DOHH2 (cell line): ENCODE data around the gene WRAP53.

Source experiments
- H3F3A ChIP-seq: fragments of 200-600 bp; sonication (generic), shearing (Covaris generic); 2 replicates; pipeline ENCODE4 v1.6.0; 2016; ENCODE audit warnings: antibody characterized with exemption, mild to moderate bottlenecking; ENCODE audit not compliant: control insufficient read depth, insufficient read depth
- H3K27ac ChIP-seq: fragments of 200-600 bp; sonication (generic); 2 replicates; pipeline ENCODE4 v1.5.1; 2014; ENCODE audit warnings: low read depth, mild to moderate bottlenecking, low read length, moderate library complexity
- H3K27me3 ChIP-seq: fragments of 200-600 bp; sonication (generic); 2 replicates; pipeline ENCODE4 v1.6.1; 2014; ENCODE audit warnings: mild to moderate bottlenecking, low read length, mixed read lengths; ENCODE audit not compliant: control insufficient read depth
- H3K36me3 ChIP-seq: fragments of 200-600 bp; sonication (generic); 2 replicates; pipeline ENCODE4 v1.6.1; 2014; ENCODE audit warnings: mild to moderate bottlenecking, low read length, moderate library complexity, mixed read lengths; ENCODE audit not compliant: control insufficient read depth
- H3K4me1 ChIP-seq: fragments of 200-600 bp; sonication (generic); 2 replicates; pipeline ENCODE4 v1.6.1; 2014; ENCODE audit warnings: mild to moderate bottlenecking, low read length, mixed read lengths; ENCODE audit not compliant: control insufficient read depth
- H3K4me2 ChIP-seq: fragments of 200-600 bp; sonication (generic); 2 replicates; pipeline ENCODE4 v1.6.0; 2014; ENCODE audit warnings: mild to moderate bottlenecking, low read length, moderate library complexity
- H3K4me3 ChIP-seq: fragments of 200-600 bp; sonication (generic); 2 replicates; pipeline ENCODE4 v1.5.1; 2014; ENCODE audit warnings: mild to moderate bottlenecking, low read length, mixed read lengths
- H3K79me2 ChIP-seq: fragments of 200-600 bp; sonication (generic); 2 replicates; pipeline ENCODE4 v1.6.1; 2014; ENCODE audit warnings: mild to moderate bottlenecking, low read length, mixed read lengths; ENCODE audit not compliant: control insufficient read depth
- H3K9me2 ChIP-seq: fragments of 200-600 bp; sonication (generic); replicated peaks from 2 replicates; pipeline ENCODE4 v1.6.1; 2014; ENCODE audit warnings: mild to moderate bottlenecking, low read length, mixed read lengths; ENCODE audit not compliant: control insufficient read depth
- H3K9me3 ChIP-seq: fragments of 200-600 bp; sonication (generic); 2 replicates; pipeline ENCODE4 v1.6.1; 2014; ENCODE audit warnings: antibody characterized with exemption, low read length, mixed read lengths; ENCODE audit not compliant: control insufficient read depth, insufficient read depth
- H4K20me1 ChIP-seq: fragments of 200-600 bp; sonication (generic); 2 replicates; pipeline ENCODE4 v1.6.0; 2014; ENCODE audit warnings: low read depth, mild to moderate bottlenecking, antibody characterized with exemption, low read length, moderate library complexity; ENCODE audit not compliant: control insufficient read depth, insufficient read depth
- CTCF ChIP-seq: fragments of 200-600 bp; sonication (generic); IDR thresholded peaks from one replicate; pipeline ENCODE4 v1.5.1; 2014; ENCODE audit warnings: antibody characterized with exemption, mild to moderate bottlenecking, low read depth, low read length; ENCODE audit not compliant: poor library complexity, severe bottlenecking
- EZH2phosphoT487 ChIP-seq: fragments of 200-600 bp; sonication (generic); IDR thresholded peaks from 2 replicates; pipeline ENCODE4 v1.6.1; 2017; ENCODE audit warnings: borderline replicate concordance, mild to moderate bottlenecking, antibody characterized with exemption, low read length, moderate library complexity, mixed read lengths

Gene WRAP53

DNA sequence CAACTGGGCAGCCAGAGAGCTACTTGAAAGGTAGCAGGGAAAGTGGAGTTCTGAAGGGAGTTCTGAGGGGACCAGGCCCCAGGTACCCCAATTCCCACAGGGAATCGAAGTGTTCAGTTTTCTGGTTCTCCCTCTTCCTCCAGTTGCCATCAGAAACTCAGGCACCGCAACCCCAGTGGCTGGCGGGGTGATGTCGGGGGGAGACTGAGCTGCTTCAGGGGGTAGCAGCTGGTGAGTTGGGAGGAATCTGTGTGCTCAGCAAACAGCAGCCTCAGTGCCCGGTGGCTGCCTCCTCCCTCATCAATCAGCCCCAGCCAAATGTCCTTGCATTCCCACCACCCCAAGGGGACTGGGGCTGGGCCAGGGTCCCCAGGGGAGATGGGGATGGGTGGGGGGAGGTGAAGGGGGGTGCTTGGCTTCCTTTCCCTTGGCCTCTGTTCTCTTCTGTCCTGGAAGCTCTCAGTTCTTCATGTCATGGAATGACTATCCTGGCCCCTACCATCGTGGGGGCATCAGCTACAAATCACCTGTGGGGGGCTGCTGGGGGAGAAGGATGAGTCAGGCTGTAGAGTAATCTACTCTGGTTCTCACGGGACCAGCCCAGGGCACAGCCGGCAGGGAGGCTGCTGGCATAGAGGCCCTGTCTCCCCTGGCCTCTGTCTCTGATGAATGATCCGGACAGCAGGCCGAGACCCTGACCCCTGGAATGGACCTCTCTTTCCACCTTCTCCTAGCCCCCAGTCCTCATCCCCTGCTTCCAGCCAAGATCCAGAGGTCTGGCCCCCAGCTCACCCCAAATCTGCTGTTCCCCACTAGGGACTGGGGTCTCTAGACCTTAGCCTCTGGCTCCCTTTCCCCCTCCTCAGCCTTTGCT is 26.7 kb downstream of the WRAP53 start:
- no peaks in the 10 kb centered on the region for H3K9me3 ChIP-seq
- TF ChIP-seq EZH2phosphoT487 = no peak
- TF ChIP-seq CTCF = no peak
- no peaks in the 10 kb centered on the region for H3K9me2 ChIP-seq
- no peak overlapping the region for H3K4me3 ChIP-seq
- no peak overlapping the region for H3K4me2 ChIP-seq
- H4K20me1 ChIP-seq = no peaks in the 10 kb centered on the region
- 0 out of 2 replicates have a peak, but pooled peaks cover 2% of the 10 kb centered on the region for H3F3A ChIP-seq
- H3K27ac ChIP-seq = no peak overlapping the region
- H3K4me1 ChIP-seq = peaks cover 33% of the 10 kb centered on the region
- H3K79me2 ChIP-seq = no peaks in the 10 kb centered on the region
- peaks cover 78% of the 10 kb centered on the region for H3K27me3 ChIP-seq
- no peaks in the 10 kb centered on the region for H3K36me3 ChIP-seq

DNA sequence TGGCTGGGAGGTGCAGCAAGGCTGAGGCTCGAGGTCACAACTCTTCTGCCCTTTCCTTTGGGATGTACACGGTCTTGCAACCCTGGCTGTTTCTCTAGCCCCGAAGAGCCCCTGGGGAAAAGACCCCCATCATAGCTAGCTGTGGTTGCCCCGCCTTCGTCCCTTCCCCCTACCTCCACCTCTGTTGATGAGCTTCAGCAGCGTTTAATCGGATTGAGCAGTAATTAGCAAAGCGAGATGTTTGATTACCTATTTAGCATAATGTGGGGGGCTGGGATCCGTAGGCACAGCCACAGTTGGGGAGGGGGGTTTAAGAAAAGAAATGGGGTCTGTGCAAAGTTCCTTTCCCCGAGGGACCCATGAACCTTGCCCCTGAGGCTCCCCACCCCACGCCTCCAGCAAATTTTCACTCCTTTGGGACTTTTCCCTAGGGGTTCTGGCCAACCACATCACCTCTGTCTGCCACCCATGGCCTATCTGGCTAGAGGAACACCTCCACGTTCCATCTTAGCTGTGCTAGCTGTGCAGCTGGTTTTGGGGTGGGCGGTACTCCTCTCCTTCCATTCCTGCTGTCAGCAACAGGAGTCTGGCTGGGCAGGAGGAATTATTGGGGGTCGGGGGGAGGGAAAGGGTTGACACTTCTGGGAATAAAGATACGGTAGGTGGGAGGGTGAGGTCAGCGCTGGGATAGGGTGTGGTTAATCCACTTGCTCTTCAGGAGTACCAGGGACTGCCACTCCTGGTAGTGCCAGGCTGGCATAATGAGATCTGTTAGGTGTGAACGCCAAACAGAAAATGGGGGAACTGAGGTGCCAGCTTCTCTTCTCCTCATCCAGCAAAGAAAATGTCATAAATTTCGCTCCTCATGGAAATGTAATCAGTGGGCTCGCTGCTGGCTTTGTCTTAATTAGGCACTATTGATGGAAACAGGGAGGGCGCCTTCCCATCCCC is 27.9 kb downstream of the WRAP53 start:
- H3F3A ChIP-seq = 0 out of 2 replicates have a peak, but pooled peaks cover 2% of the 10 kb centered on the region
- H3K36me3 ChIP-seq = no peaks in the 10 kb centered on the region
- H3K4me1 ChIP-seq = peaks cover 20% of the 10 kb centered on the region
- no peaks in the 10 kb centered on the region for H3K9me2 ChIP-seq
- no peaks in the 10 kb centered on the region for H3K9me3 ChIP-seq
- H3K4me2 ChIP-seq = no peak overlapping the region; the same call in 1 of the 2 replicates
- H3K4me3 ChIP-seq = no peak overlapping the region
- H3K27me3 ChIP-seq = peaks cover 84% of the 10 kb centered on the region
- no peak overlapping the region for H3K27ac ChIP-seq
- H3K79me2 ChIP-seq = no peaks in the 10 kb centered on the region
- H4K20me1 ChIP-seq = no peaks in the 10 kb centered on the region
- TF ChIP-seq EZH2phosphoT487 (no peak), CTCF (no peak)

DNA sequence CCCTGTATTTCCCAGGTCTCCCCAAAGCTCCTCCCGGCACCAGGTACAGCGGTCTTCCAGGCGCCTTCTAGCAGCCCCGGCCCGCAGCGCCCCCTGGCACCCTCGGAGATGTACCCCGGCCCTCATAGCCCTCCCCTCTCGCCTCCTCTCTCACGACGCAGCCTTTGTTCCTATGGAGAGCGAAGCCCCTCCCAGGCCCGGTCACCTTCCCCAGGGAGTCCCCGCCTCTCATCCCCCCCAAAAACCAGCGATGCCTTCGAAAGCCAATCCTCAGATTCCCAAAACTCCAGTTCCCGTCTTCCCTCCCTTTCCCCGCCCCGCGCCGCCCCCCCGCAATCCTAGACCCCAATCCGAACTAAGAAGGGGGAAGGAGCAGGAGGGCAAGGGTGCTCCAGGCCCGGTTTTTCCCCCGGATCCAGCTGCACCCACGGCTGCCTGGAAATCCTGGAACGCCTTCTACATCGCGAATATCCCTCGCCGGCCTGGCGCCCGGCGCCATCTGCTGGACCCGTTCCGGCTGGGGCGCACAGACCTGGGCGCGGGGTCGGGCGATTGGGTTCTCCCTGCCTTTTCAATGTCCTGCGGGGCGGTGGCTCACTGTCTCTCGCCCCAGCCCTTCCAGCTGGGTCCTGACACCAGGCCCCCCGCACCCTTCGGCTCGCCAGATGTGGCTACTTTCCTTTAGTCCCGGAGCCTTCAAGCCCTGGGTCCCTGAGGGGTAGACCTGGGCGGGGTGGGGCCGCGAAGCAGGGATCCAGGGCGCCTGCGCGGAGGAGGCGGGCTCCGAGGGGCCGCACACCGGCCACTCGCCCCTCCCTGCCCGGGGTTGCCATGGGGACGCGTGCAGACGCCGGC is 28.9 kb downstream of the WRAP53 start, which contains the start of gene DNAH2:
DNAH2 (plus strand) TSS at position 844 of the 855 bp plus-strand sequence. CDS start 1,991 bp downstream, outside the sequence.
- peak within 1 kb of the TSS; percentile 75 for H3K4me2 ChIP-seq
- 0 out of 2 replicates have a peak, but pooled peaks cover 2% of the 10 kb centered on the region for H3F3A ChIP-seq
- no peak within 1 kb of the TSS for H3K27ac ChIP-seq
- H4K20me1 ChIP-seq = no peaks in the 10 kb centered on the region
- no peaks in the 10 kb centered on the region for H3K9me3 ChIP-seq
- TF ChIP-seq CTCF = peak; percentile 53
- no peak for TF ChIP-seq EZH2phosphoT487
- peak within 1 kb of the TSS; percentile 66 for H3K4me3 ChIP-seq
- peaks cover 83% of the 10 kb centered on the region for H3K27me3 ChIP-seq
- H3K4me1 ChIP-seq = peaks cover 18% of the 10 kb centered on the region
- no peaks in the 10 kb centered on the region for H3K9me2 ChIP-seq
- no peaks in the 10 kb centered on the region for H3K36me3 ChIP-seq
- no peaks in the 10 kb centered on the region for H3K79me2 ChIP-seq
